ENCODE data around the gene SUSD4. TPM values are rescaled to one million over a fixed set of nuclear protein-coding genes. Genes with fewer than 3 reads are reported as not detected.

Gene SUSD4
- total RNA-seq, 1 experiment from 2014 or later: 7.2 TPM

- TF ChIP-seq CTCF (IDR thresholded peaks at IDR 0.05; ENCODE audit: unreplicated experiment): no peak
- BruUV-seq (replicated peaks): no TSS peak
- Mint-ChIP-seq H3K4me3 (ENCODE audit: low read depth, unreplicated experiment) (no peak overlapping the region), H3K4me1 (ENCODE audit: low read depth, unreplicated experiment) (no peaks in the 10 kb centered on the region), H3K27ac (ENCODE audit: unreplicated experiment) (no peak overlapping the region), H3K27me3 (ENCODE audit: unreplicated experiment) (peaks cover 17% of the 10 kb centered on the region), H3K36me3 (ENCODE audit: insufficient read depth, unreplicated experiment) (no peaks in the 10 kb centered on the region), H3K9me3 (ENCODE audit: low read depth, unreplicated experiment) (no peaks in the 10 kb centered on the region)
- no peak for DNase-seq
- intact Hi-C loops (cut with micrococcal nuclease; ENCODE audit: unreplicated experiment): no loop called here
- CTCF ChIA-PET: interaction anchor here (1.0 kb wide), 1 partner anchor 212 kb away, joined by 4 read pairs; no protein-coding TSS in a partner anchor
Observed at GRCh38 chr1:223345720-223346119, 18.3 kb downstream of the SUSD4 start.

DNA sequence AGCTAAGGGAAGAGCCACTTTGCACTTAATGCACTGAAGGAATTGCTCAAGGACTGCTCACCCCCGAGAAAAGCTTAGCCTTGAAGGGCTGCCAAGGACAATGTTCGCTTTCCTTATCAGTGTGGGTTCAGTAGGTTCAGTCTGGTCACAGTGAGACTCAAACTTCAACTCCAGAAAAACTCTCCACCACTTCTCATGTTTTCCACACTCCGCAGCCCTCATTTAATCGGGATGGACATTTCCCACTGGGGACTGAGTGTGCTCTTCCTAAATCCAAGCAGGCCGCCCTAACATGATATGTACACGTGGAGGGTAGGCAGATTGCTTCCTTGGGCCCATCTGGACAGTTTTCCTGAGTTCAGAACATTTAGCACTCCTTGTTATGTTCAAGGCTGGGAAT is 19.5 kb downstream of the SUSD4 start:
- no peak for TF ChIP-seq CTCF (IDR thresholded peaks at IDR 0.05; ENCODE audit: unreplicated experiment)
- CTCF ChIA-PET: no interaction called here
- no peak for DNase-seq
- Mint-ChIP-seq H3K9me3 (ENCODE audit: low read depth, unreplicated experiment) (no peaks in the 10 kb centered on the region), H3K4me1 (ENCODE audit: low read depth, unreplicated experiment) (no peaks in the 10 kb centered on the region), H3K36me3 (ENCODE audit: insufficient read depth, unreplicated experiment) (no peaks in the 10 kb centered on the region), H3K4me3 (ENCODE audit: low read depth, unreplicated experiment) (no peak overlapping the region), H3K27ac (ENCODE audit: unreplicated experiment) (no peak overlapping the region), H3K27me3 (ENCODE audit: unreplicated experiment) (peaks cover 28% of the 10 kb centered on the region)
- intact Hi-C loops (cut with micrococcal nuclease; ENCODE audit: unreplicated experiment): no loop called here
- BruUV-seq (replicated peaks): no TSS peak

DNA sequence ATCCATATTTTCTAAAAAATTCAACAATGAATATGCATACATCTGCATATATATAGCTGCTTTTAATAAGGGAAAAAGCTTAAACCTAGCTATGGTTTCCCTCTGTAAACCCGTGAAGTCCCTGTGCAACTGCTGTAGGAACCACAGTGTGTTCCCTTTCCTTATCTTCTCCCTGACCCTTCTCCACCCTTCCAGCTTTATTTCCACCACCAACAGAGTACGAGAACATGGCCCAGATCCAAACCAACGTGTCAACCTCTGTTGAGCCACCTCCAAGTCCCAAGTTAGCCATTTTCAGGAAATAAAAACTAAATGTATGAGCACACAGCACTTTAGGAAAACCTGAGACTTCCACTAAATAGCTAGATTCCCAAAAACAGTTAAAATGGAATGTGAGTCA is 20.3 kb downstream of the SUSD4 start:
- H3K27ac Mint-ChIP-seq (ENCODE audit: unreplicated experiment): no peak overlapping the region
- H3K9me3 Mint-ChIP-seq (ENCODE audit: low read depth, unreplicated experiment): no peaks in the 10 kb centered on the region
- TF ChIP-seq CTCF (IDR thresholded peaks at IDR 0.05; ENCODE audit: unreplicated experiment): no peak
- no peak overlapping the region for H3K4me3 Mint-ChIP-seq (ENCODE audit: low read depth, unreplicated experiment)
- H3K36me3 Mint-ChIP-seq (ENCODE audit: insufficient read depth, unreplicated experiment): no peaks in the 10 kb centered on the region
- BruUV-seq (replicated peaks): no TSS peak
- H3K27me3 Mint-ChIP-seq (ENCODE audit: unreplicated experiment): peaks cover 36% of the 10 kb centered on the region
- H3K4me1 Mint-ChIP-seq (ENCODE audit: low read depth, unreplicated experiment): no peaks in the 10 kb centered on the region
- CTCF ChIA-PET: no interaction called here
- no peak for DNase-seq
- intact Hi-C loops (cut with micrococcal nuclease; ENCODE audit: unreplicated experiment): no loop called here

DNA sequence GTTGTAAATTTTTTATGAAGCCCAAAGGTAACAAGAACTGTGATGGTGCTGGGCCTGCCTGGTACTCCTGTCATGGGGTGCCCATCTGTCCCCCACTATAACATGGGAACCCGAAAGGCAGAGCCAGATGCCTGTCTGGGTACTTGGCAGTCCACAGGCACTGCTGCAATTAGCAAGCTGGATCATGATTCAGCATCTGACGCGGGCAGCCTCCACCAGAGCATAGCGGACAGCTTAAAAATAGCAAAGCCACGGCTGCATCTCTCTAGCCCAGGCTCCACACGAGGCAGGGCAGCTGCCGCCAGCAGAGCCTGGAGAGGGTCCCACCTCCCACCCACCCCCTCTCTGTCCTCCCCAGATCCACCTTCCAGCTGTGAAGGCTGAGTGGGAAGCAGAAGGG is 22.9 kb downstream of the SUSD4 start:
- CTCF ChIA-PET: interaction anchor here (0.6 kb wide), 1 partner anchor 15 kb away, joined by 3 read pairs; no protein-coding TSS in a partner anchor
- peaks cover 57% of the 10 kb centered on the region for H3K27me3 Mint-ChIP-seq (ENCODE audit: unreplicated experiment)
- no peaks in the 10 kb centered on the region for H3K4me1 Mint-ChIP-seq (ENCODE audit: low read depth, unreplicated experiment)
- no peak overlapping the region for H3K27ac Mint-ChIP-seq (ENCODE audit: unreplicated experiment)
- no peaks in the 10 kb centered on the region for H3K9me3 Mint-ChIP-seq (ENCODE audit: low read depth, unreplicated experiment)
- no TSS peak for BruUV-seq (replicated peaks)
- no peak for TF ChIP-seq CTCF (IDR thresholded peaks at IDR 0.05; ENCODE audit: unreplicated experiment)
- DNase-seq: no peak
- no peaks in the 10 kb centered on the region for H3K36me3 Mint-ChIP-seq (ENCODE audit: insufficient read depth, unreplicated experiment)
- intact Hi-C loops (cut with micrococcal nuclease; ENCODE audit: unreplicated experiment): no loop called here
- H3K4me3 Mint-ChIP-seq (ENCODE audit: low read depth, unreplicated experiment): no peak overlapping the region
